ENCODE data around the gene SGTB.
"Not testable (repeated sequence)": the region's sequence is repeated elsewhere in the genome, so short reads cannot be mapped to it uniquely, and the experiment has no call there.

The SGTB gene

DNA sequence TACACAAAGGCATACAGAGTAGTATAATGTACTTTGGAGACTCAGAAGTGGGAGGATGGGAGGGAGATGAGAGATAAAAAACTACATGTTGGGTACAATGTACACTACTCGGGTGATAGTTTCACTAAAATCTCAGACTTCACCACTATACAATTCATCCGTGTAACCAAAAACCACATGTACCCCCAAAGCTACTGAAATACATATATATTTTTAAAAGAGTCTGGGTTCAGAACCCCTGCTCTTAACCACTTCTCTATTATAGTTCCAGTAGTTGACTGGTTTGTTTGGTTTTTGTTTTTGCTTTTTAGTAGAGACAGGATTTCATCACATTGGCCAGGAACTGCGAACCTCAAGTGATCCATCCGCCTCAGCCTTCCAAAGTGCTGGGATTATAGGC is 22.6 kb downstream of the SGTB start:
- peaks cover 0 to 3% of the 10 kb centered on the region in 2 donors for H3K4me1 ChIP-seq (ENCODE audit: control insufficient read depth in 1 of 2, insufficient read depth in 2 of 2, low read length in 2 of 2)
- H3K27me3 ChIP-seq (ENCODE audit: low read depth, low read length), result no peaks in the 10 kb centered on the region
- no peaks in the 10 kb centered on the region for H3K9me3 ChIP-seq (ENCODE audit: control insufficient read depth in 1 of 2, low read length in 2 of 2)
- no peak overlapping the region for H3K4me3 ChIP-seq (ENCODE audit: low read depth in 1 of 2, low read length in 2 of 2)
- no peak overlapping the region for H3K27ac ChIP-seq (ENCODE audit: low read length)
- peaks cover 0 to 17% of the 10 kb centered on the region in 2 donors for H3K36me3 ChIP-seq (ENCODE audit: control insufficient read depth in 1 of 2, insufficient read depth in 2 of 2, low read length in 2 of 2)

GRCh38 chr5:65696892-65697291 is 25.0 kb downstream of the SGTB start:
- H3K4me1 ChIP-seq (ENCODE audit: control insufficient read depth in 1 of 2, insufficient read depth in 2 of 2, low read length in 2 of 2), result peaks cover 0 to 3% of the 10 kb centered on the region in 2 donors
- H3K36me3 ChIP-seq (ENCODE audit: control insufficient read depth in 1 of 2, insufficient read depth in 2 of 2, low read length in 2 of 2), result peaks cover 0 to 3% of the 10 kb centered on the region in 2 donors
- H3K27me3 ChIP-seq (ENCODE audit: low read depth, low read length), result no peaks in the 10 kb centered on the region
- H3K9me3 ChIP-seq (ENCODE audit: control insufficient read depth in 1 of 2, low read length in 2 of 2), result no peaks in the 10 kb centered on the region
- no peak overlapping the region for H3K27ac ChIP-seq (ENCODE audit: low read length)
- H3K4me3 ChIP-seq (ENCODE audit: low read depth in 1 of 2, low read length in 2 of 2), result no peak overlapping the region

DNA sequence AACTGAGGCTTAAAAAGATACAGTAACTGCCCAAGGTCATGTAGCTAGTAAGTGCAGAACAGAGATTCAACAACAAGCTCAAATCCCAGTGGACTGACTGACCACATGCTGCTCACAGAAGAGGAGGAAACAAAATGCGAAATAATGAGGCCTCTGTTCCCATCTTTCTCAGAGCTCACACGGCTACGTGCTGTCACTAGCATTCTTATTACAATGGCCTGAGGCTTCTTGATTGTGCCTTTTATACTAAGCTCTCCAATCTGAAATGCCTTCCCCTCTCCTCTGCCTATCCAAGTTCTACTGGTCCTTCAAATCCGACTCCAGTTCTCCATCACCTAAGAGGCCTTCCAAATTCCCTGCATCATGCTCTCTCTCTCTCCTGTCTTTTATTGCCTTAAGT is 26.0 kb downstream of the SGTB start:
- Histone ChIP-seq H3K4me1 (ENCODE audit: control insufficient read depth in 1 of 2, insufficient read depth in 2 of 2, low read length in 2 of 2) (peaks cover 0 to 3% of the 10 kb centered on the region in 2 donors), H3K36me3 (ENCODE audit: control insufficient read depth in 1 of 2, insufficient read depth in 2 of 2, low read length in 2 of 2) (peaks cover 0 to 3% of the 10 kb centered on the region in 2 donors)

GRCh38 chr5:65695162-65695755 is 26.6 kb downstream of the SGTB start:
- no peaks in the 10 kb centered on the region for H3K27me3 ChIP-seq (ENCODE audit: low read depth, low read length)
- H3K36me3 ChIP-seq (ENCODE audit: control insufficient read depth in 1 of 2, insufficient read depth in 2 of 2, low read length in 2 of 2), result peaks cover 0 to 3% of the 10 kb centered on the region in 2 donors
- no peak overlapping the region for H3K4me3 ChIP-seq (ENCODE audit: low read depth in 1 of 2, low read length in 2 of 2)
- H3K9me3 ChIP-seq (ENCODE audit: control insufficient read depth in 1 of 2, low read length in 2 of 2), result no peaks in the 10 kb centered on the region
- peaks cover 0 to 3% of the 10 kb centered on the region in 2 donors for H3K4me1 ChIP-seq (ENCODE audit: control insufficient read depth in 1 of 2, insufficient read depth in 2 of 2, low read length in 2 of 2)
- H3K27ac ChIP-seq (ENCODE audit: low read length), result no peak overlapping the region

More for the DNA sequence above, 26.0 kb downstream of the SGTB start:
- H3K27ac ChIP-seq (ENCODE audit: low read length), result no peak overlapping the region
- H3K4me3 ChIP-seq (ENCODE audit: low read depth in 1 of 2, low read length in 2 of 2), result no peak overlapping the region
- H3K9me3 ChIP-seq (ENCODE audit: control insufficient read depth in 1 of 2, low read length in 2 of 2), result no peaks in the 10 kb centered on the region
- H3K27me3 ChIP-seq (ENCODE audit: low read depth, low read length), result no peaks in the 10 kb centered on the region

DNA sequence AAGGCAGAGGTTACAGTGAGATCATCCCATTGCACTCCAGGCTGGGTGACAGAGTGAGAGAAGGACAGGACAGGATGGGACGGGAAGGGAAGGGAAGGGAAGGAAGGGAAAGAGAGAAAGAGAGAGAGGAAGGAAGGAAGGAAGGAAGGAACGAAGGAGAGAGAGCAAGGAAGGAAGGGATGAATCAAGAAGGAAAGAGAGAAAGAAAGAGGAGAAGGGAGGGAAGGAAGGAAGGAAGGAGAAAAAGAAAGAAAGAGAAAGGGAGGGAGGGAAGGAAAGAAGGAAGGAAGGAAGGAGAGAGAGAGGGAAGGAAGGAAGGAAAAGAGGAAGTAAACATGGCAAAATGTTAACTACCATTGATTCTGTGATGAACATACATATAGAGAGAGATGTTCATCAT is 28.8 kb downstream of the SGTB start:
- H3K9me3 ChIP-seq (ENCODE audit: control insufficient read depth in 1 of 2, low read length in 2 of 2), result no peaks in the 10 kb centered on the region
- no peak overlapping the region for H3K27ac ChIP-seq (ENCODE audit: low read length)
- no peak overlapping the region for H3K4me3 ChIP-seq (ENCODE audit: low read depth in 1 of 2, low read length in 2 of 2)
- no peaks in the 10 kb centered on the region for H3K27me3 ChIP-seq (ENCODE audit: low read depth, low read length)
- H3K4me1 ChIP-seq (ENCODE audit: control insufficient read depth in 1 of 2, insufficient read depth in 2 of 2, low read length in 2 of 2), result peaks cover 0 to 3% of the 10 kb centered on the region in 2 donors
- no peaks in the 10 kb centered on the region for H3K36me3 ChIP-seq (ENCODE audit: control insufficient read depth in 1 of 2, insufficient read depth in 2 of 2, low read length in 2 of 2)

GRCh38 chr5:65682148-65682547 is 39.8 kb downstream of the SGTB start:
- Histone ChIP-seq H3K9me3 (ENCODE audit: control insufficient read depth in 1 of 2, low read length in 2 of 2) (no peaks in the 10 kb centered on the region), H3K4me3 (ENCODE audit: low read depth in 1 of 2, low read length in 2 of 2) (no peak overlapping the region), H3K4me1 (ENCODE audit: control insufficient read depth in 1 of 2, insufficient read depth in 2 of 2, low read length in 2 of 2) (no peaks in the 10 kb centered on the region), H3K27ac (ENCODE audit: low read length) (no peak overlapping the region), H3K27me3 (ENCODE audit: low read depth, low read length) (no peaks in the 10 kb centered on the region), H3K36me3 (ENCODE audit: control insufficient read depth in 1 of 2, insufficient read depth in 2 of 2, low read length in 2 of 2) (peaks cover 0 to 27% of the 10 kb centered on the region in 2 donors)

DNA sequence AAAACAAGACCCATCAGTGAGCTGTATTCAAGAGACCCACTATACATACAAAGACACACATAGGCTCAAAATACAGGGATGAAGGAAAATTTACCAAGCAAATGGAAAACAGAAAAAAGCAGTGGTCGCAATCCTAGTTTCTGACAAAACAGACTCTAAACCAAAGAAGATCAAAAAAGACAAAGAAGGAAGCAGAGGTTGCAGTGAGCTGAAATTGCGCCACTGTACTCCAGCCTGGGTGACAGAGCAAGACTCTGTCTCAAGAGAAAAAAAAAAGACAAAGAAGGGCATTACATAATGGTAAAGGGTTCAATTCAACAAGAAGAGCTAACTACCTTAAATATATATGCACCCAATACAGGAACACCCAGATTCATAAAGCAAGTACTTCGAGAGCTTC is 45.9 kb downstream of the SGTB start:
- peaks cover 3 to 25% of the 10 kb centered on the region in 2 donors for H3K36me3 ChIP-seq (ENCODE audit: control insufficient read depth in 1 of 2, insufficient read depth in 2 of 2, low read length in 2 of 2)
- H3K4me3 ChIP-seq (ENCODE audit: low read depth in 1 of 2, low read length in 2 of 2); H3K9me3 ChIP-seq (ENCODE audit: control insufficient read depth in 1 of 2, low read length in 2 of 2); H3K27me3 ChIP-seq (ENCODE audit: low read depth, low read length); H3K4me1 ChIP-seq (ENCODE audit: control insufficient read depth in 1 of 2, insufficient read depth in 2 of 2, low read length in 2 of 2); H3K27ac ChIP-seq (ENCODE audit: low read length): not testable (repeated sequence)

GRCh38 chr5:65674749-65675148 is 47.2 kb downstream of the SGTB start:
- Histone ChIP-seq H3K27ac (ENCODE audit: low read length) (no peak overlapping the region), H3K36me3 (ENCODE audit: control insufficient read depth in 1 of 2, insufficient read depth in 2 of 2, low read length in 2 of 2) (peaks cover 9 to 23% of the 10 kb centered on the region in 2 donors), H3K27me3 (ENCODE audit: low read depth, low read length) (no peaks in the 10 kb centered on the region), H3K4me3 (ENCODE audit: low read depth in 1 of 2, low read length in 2 of 2) (no peak overlapping the region), H3K4me1 (ENCODE audit: control insufficient read depth in 1 of 2, insufficient read depth in 2 of 2, low read length in 2 of 2) (no peaks in the 10 kb centered on the region), H3K9me3 (ENCODE audit: control insufficient read depth in 1 of 2, low read length in 2 of 2) (no peaks in the 10 kb centered on the region)

- Histone ChIP-seq H3K4me1 (ENCODE audit: control insufficient read depth in 1 of 2, insufficient read depth in 2 of 2, low read length in 2 of 2) (no peaks in the 10 kb centered on the region), H3K9me3 (ENCODE audit: control insufficient read depth in 1 of 2, low read length in 2 of 2) (no peaks in the 10 kb centered on the region), H3K4me3 (ENCODE audit: low read depth in 1 of 2, low read length in 2 of 2) (no peak overlapping the region), H3K36me3 (ENCODE audit: control insufficient read depth in 1 of 2, insufficient read depth in 2 of 2, low read length in 2 of 2) (peaks cover 9 to 23% of the 10 kb centered on the region in 2 donors), H3K27ac (ENCODE audit: low read length) (no peak overlapping the region), H3K27me3 (ENCODE audit: low read depth, low read length) (no peaks in the 10 kb centered on the region)
Observed at GRCh38 chr5:65672796-65673195, 49.1 kb downstream of the SGTB start.

DNA sequence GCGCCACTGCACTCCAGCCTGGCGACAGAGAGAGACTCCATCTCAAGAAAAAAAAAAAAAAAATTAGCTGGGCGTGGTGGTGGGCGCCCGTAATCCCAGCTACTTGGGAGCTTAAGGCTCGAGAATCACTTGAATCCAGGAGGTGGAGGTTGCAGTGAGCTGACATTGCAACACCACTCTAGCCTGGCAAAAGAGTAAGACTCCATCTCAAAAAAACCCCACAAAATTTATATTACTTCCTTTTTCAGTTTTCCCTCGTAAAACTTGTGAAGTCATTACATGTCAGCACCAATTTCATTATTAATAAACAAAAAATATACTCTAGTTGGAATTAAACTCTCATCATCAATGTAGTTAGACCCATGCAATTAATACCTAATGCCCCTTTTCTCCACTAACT is 53.2 kb downstream of the SGTB start:
- H3K9me3 ChIP-seq (ENCODE audit: control insufficient read depth in 1 of 2, low read length in 2 of 2), result no peaks in the 10 kb centered on the region
- H3K4me1 ChIP-seq (ENCODE audit: control insufficient read depth in 1 of 2, insufficient read depth in 2 of 2, low read length in 2 of 2), result no peaks in the 10 kb centered on the region
- H3K36me3 ChIP-seq (ENCODE audit: control insufficient read depth in 1 of 2, insufficient read depth in 2 of 2, low read length in 2 of 2), result peaks cover 15 to 23% of the 10 kb centered on the region in 2 donors
- H3K27me3 ChIP-seq (ENCODE audit: low read depth, low read length), result no peaks in the 10 kb centered on the region
- H3K4me3 ChIP-seq (ENCODE audit: low read depth in 1 of 2, low read length in 2 of 2), result no peak overlapping the region
- no peak overlapping the region for H3K27ac ChIP-seq (ENCODE audit: low read length)

GRCh38 chr5:65663804-65664521 is 57.9 kb downstream of the SGTB start:
- no peaks in the 10 kb centered on the region for H3K27me3 ChIP-seq (ENCODE audit: low read depth, low read length)
- H3K27ac ChIP-seq (ENCODE audit: low read length), result no peak overlapping the region
- no peaks in the 10 kb centered on the region for H3K4me1 ChIP-seq (ENCODE audit: control insufficient read depth in 1 of 2, insufficient read depth in 2 of 2, low read length in 2 of 2)
- no peaks in the 10 kb centered on the region for H3K9me3 ChIP-seq (ENCODE audit: control insufficient read depth in 1 of 2, low read length in 2 of 2)
- H3K36me3 ChIP-seq (ENCODE audit: control insufficient read depth in 1 of 2, insufficient read depth in 2 of 2, low read length in 2 of 2), result peaks cover 21 to 24% of the 10 kb centered on the region in 2 donors
- H3K4me3 ChIP-seq (ENCODE audit: low read depth in 1 of 2, low read length in 2 of 2), result no peak overlapping the region
